Activated naive CD4-positive, alpha-beta T cell treated with Interleukin-2 at 50 U/mL for 16 hours (primary cell): ENCODE data around the gene JAGN1.
"Not testable (repeated sequence)": the region's sequence is repeated elsewhere in the genome, so short reads cannot be mapped to it uniquely, and the experiment has no call there.

ENCODE experiments used
- DNase-seq: peaks from one replicate; pipeline ENCODE4 v3.0.0-alpha.2; 2020

JAGN1 gene

GRCh38 chr3:9890249-9891071 lies at the start of gene JAGN1:
Gene JAGN1 (plus strand): TSS chr3:9890610. CDS start chr3:9890723, 113 bp downstream.
- peak; percentile 91 for DNase-seq

GRCh38 chr3:9841015-9841414 lies 49.4 kb upstream of the JAGN1 start:
- no peak for DNase-seq

- DNase-seq: peak; percentile 95
Measured at GRCh38 chr3:9843715-9844438, 46.5 kb upstream of the JAGN1 start, which contains the start of gene RPUSD3. Gene RPUSD3 (minus strand): TSS chr3:9844008. CDS start chr3:9843990, 18 bp downstream.

GRCh38 chr3:9846231-9846630 lies 44.2 kb upstream of the JAGN1 start:
- no peak for DNase-seq

- no peak for DNase-seq
Measured at GRCh38 chr3:9846931-9847488, 43.4 kb upstream of the JAGN1 start.

GRCh38 chr3:9847870-9848269 lies 42.5 kb upstream of the JAGN1 start:
- not testable (repeated sequence) for DNase-seq

- not testable (repeated sequence) for DNase-seq
Measured at GRCh38 chr3:9848860-9849259, 41.5 kb upstream of the JAGN1 start.

GRCh38 chr3:9851383-9851782 lies 39.0 kb upstream of the JAGN1 start:
- not testable (repeated sequence) for DNase-seq

GRCh38 chr3:9851926-9852325 lies 38.5 kb upstream of the JAGN1 start:
- not testable (repeated sequence) for DNase-seq

GRCh38 chr3:9852528-9852927 lies 37.9 kb upstream of the JAGN1 start:
- DNase-seq: no peak

- DNase-seq: not testable (repeated sequence)
Measured at GRCh38 chr3:9854291-9854940, 36.0 kb upstream of the JAGN1 start.

- DNase-seq: no peak
Measured at GRCh38 chr3:9855594-9855993, 34.8 kb upstream of the JAGN1 start.

- no peak for DNase-seq
Measured at GRCh38 chr3:9859530-9860025, 30.8 kb upstream of the JAGN1 start.

GRCh38 chr3:9861201-9861600 lies 29.2 kb upstream of the JAGN1 start:
- no peak for DNase-seq

GRCh38 chr3:9861626-9862130 lies 28.7 kb upstream of the JAGN1 start:
- DNase-seq: no peak

- peak; percentile 41 for DNase-seq
Measured at GRCh38 chr3:9862391-9863057, 27.9 kb upstream of the JAGN1 start.

- DNase-seq: no peak
Measured at GRCh38 chr3:9863058-9863772, 27.2 kb upstream of the JAGN1 start.

GRCh38 chr3:9864200-9864927 lies 26.0 kb upstream of the JAGN1 start:
- DNase-seq: no peak

- DNase-seq: not testable (repeated sequence)
Measured at GRCh38 chr3:9865125-9865637, 25.2 kb upstream of the JAGN1 start.

GRCh38 chr3:9866639-9867038 lies 23.8 kb upstream of the JAGN1 start:
- DNase-seq: no peak
